GM06990 (cell line): Measurements from ENCODE around the gene ZNF407.

ENCODE experiments used
- DNase-seq: peaks from one replicate; pipeline ENCODE4 v3.0.0-alpha.2; 2011; ENCODE audit not compliant: insufficient read length; ENCODE audit errors: extremely low read depth
- H3K27me3 ChIP-seq: replicated peaks from 2 replicates; pipeline ENCODE4 v1.6.0; 2011; ENCODE audit warnings: low read length; ENCODE audit not compliant: control insufficient read depth, insufficient read depth
- H3K36me3 ChIP-seq: 2 replicates; pipeline ENCODE4 v1.5.1; 2011; ENCODE audit warnings: low read length; ENCODE audit not compliant: control insufficient read depth, insufficient read depth
- H3K4me3 ChIP-seq: replicated peaks from 2 replicates; pipeline ENCODE4 v1.5.1; 2011; ENCODE audit warnings: low read depth, mild to moderate bottlenecking, control low read depth, low read length
- CTCF ChIP-seq: IDR thresholded peaks from 2 replicates; pipeline ENCODE4 v1.5.1; 2011; ENCODE audit warnings: low read length, control low read depth, mild to moderate bottlenecking, inconsistent platforms; ENCODE audit not compliant: insufficient read depth, poor library complexity, severe bottlenecking

The ZNF407 gene

GRCh38 chr18:74878267-74878666 lies 280.6 kb downstream of the ZNF407 start:
- no peaks in the 10 kb centered on the region; the same call in 1 of the 2 replicates for H3K36me3 ChIP-seq
- no peaks in the 10 kb centered on the region for H3K27me3 ChIP-seq
- DNase-seq, result no peak
- H3K4me3 ChIP-seq, result no peak overlapping the region
- TF ChIP-seq CTCF, result no peak

GRCh38 chr18:74880706-74881278 lies 283.1 kb downstream of the ZNF407 start:
- Histone ChIP-seq H3K36me3 (no peaks in the 10 kb centered on the region; the same call in 1 of the 2 replicates), H3K4me3 (no peak overlapping the region), H3K27me3 (no peaks in the 10 kb centered on the region)
- no peak for TF ChIP-seq CTCF
- DNase-seq, result no peak

GRCh38 chr18:74892066-74892627 lies 294.5 kb downstream of the ZNF407 start:
- TF ChIP-seq CTCF, result no peak
- DNase-seq, result no peak
- Histone ChIP-seq H3K27me3 (no peaks in the 10 kb centered on the region), H3K4me3 (no peak overlapping the region), H3K36me3 (peaks cover 2% of the 10 kb centered on the region; the same call in 1 of the 2 replicates)

- no peak for DNase-seq
- Histone ChIP-seq H3K4me3 (no peak overlapping the region), H3K27me3 (no peaks in the 10 kb centered on the region), H3K36me3 (peaks cover 2% of the 10 kb centered on the region; the same call in 1 of the 2 replicates)
- no peak for TF ChIP-seq CTCF
Observed at GRCh38 chr18:74895686-74896085, 298.0 kb downstream of the ZNF407 start.

- H3K4me3 ChIP-seq, result no peak overlapping the region
- no peaks in the 10 kb centered on the region for H3K27me3 ChIP-seq
- TF ChIP-seq CTCF, result peak; percentile 59
- no peaks in the 10 kb centered on the region; the same call in 1 of the 2 replicates for H3K36me3 ChIP-seq
- no peak for DNase-seq
Observed at GRCh38 chr18:74896390-74896991, 298.8 kb downstream of the ZNF407 start.
